ENCODE data around the gene NAV1.

The NAV1 gene

DNA sequence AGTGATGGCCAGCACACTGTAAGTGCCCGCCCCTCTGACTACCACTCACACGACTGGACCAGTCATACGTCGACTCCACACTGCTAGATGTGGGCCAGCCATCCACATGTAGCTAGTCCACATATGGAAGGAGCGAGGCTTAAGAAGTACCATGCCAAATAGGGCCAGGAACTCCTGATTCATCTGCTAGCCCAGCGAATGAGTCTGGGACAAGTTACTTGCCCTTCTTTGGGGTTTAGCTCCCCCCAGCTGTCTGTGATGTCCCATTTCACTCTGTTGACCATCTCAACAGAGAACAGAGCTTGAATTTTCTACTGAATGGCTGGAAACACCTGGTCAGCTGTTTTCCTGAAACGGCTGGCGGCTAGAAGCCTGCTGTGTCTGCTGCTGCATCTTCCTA is 37.8 kb upstream of the NAV1 start:
- DNase-seq (ENCODE audit: low spot score) (no peak), ATAC-seq (ENCODE audit: low read depth) (no peak)
- TF ChIP-seq, protein P1, sequence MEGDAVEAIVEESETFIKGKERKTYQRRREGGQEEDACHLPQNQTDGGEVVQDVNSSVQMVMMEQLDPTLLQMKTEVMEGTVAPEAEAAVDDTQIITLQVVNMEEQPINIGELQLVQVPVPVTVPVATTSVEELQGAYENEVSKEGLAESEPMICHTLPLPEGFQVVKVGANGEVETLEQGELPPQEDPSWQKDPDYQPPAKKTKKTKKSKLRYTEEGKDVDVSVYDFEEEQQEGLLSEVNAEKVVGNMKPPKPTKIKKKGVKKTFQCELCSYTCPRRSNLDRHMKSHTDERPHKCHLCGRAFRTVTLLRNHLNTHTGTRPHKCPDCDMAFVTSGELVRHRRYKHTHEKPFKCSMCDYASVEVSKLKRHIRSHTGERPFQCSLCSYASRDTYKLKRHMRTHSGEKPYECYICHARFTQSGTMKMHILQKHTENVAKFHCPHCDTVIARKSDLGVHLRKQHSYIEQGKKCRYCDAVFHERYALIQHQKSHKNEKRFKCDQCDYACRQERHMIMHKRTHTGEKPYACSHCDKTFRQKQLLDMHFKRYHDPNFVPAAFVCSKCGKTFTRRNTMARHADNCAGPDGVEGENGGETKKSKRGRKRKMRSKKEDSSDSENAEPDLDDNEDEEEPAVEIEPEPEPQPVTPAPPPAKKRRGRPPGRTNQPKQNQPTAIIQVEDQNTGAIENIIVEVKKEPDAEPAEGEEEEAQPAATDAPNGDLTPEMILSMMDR (IDR thresholded peaks at IDR 0.05; ENCODE audit: poor library complexity, severe bottlenecking), result no peak
- Histone ChIP-seq H3K4me1 (ENCODE audit: insufficient read depth, poor library complexity, severe bottlenecking) (peaks cover 46% of the 10 kb centered on the region), H3K27me3 (ENCODE audit: insufficient read depth, poor library complexity, severe bottlenecking) (no peaks in the 10 kb centered on the region), H3K4me3 (ENCODE audit: severe bottlenecking) (no peak overlapping the region), H3K9me3 (ENCODE audit: severe bottlenecking) (no peaks in the 10 kb centered on the region), H3K27ac (ENCODE audit: poor library complexity, severe bottlenecking) (peak overlapping the region; percentile 89), H3K36me3 (ENCODE audit: low read depth) (peaks cover 57% of the 10 kb centered on the region)

DNA sequence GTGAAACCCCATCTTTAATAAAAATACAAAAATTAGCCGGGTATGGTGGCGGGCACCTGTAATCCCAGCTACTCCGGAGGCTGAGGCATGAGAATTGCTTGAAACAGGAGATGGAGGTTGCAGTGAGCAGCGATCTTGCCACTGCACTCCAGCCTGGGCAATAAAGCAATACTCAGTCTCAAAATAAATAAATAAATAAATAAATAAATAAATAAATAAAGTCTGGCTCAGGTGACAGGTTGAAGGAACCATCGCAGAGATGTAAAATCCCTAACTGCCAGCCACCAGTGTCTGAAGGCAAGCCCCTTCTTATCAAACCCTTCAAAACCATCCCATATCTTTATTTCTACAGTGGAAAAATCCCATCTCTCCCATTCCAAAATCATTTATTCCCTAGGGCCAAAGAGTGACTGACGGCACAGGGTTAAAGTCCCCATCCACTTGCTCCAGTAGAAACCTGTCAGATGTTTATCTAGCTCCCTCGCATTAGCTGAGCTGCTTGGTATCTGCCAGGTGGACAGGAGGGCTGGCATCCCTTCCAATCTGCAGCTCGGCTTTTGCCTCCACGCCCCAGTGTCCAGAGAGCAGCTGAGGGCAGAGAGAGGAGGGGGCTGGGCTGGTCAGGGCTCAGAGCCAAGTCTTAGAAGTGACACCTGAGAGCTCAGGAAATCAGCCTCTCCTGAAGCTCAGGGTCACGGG is 37.0 kb upstream of the NAV1 start:
- DNase-seq (ENCODE audit: low spot score) (no peak), ATAC-seq (ENCODE audit: low read depth) (no peak)
- TF ChIP-seq, protein P1 (IDR thresholded peaks at IDR 0.05; ENCODE audit: poor library complexity, severe bottlenecking), result no peak
- Histone ChIP-seq H3K27ac (ENCODE audit: poor library complexity, severe bottlenecking) (peak overlapping the region; percentile 89), H3K4me3 (ENCODE audit: severe bottlenecking) (no peak overlapping the region), H3K27me3 (ENCODE audit: insufficient read depth, poor library complexity, severe bottlenecking) (no peaks in the 10 kb centered on the region), H3K4me1 (ENCODE audit: insufficient read depth, poor library complexity, severe bottlenecking) (peaks cover 38% of the 10 kb centered on the region), H3K36me3 (ENCODE audit: low read depth) (peaks cover 50% of the 10 kb centered on the region), H3K9me3 (ENCODE audit: severe bottlenecking) (no peaks in the 10 kb centered on the region)

DNA sequence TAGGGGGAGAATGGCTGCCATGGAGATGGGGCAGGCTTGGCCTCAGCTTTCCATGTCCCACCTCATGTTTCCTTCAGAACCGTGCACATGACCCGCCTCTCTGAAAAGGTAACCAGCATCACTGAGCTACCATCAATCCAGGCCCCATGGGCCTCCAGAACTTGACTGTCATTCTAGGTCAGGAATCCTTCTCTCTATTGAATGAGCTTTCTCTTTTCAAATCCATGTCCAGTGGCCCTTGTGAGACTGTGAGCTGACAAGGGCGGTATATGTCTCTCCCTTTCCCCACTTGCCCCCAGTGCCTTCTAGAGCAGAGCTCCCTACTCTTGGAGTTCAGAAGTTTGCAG is 36.4 kb upstream of the NAV1 start:
- ATAC-seq (ENCODE audit: low read depth), result no peak
- Histone ChIP-seq H3K27me3 (ENCODE audit: insufficient read depth, poor library complexity, severe bottlenecking) (no peaks in the 10 kb centered on the region), H3K4me1 (ENCODE audit: insufficient read depth, poor library complexity, severe bottlenecking) (peaks cover 37% of the 10 kb centered on the region), H3K4me3 (ENCODE audit: severe bottlenecking) (no peak overlapping the region), H3K27ac (ENCODE audit: poor library complexity, severe bottlenecking) (peak overlapping the region; percentile 89), H3K36me3 (ENCODE audit: low read depth) (peaks cover 47% of the 10 kb centered on the region), H3K9me3 (ENCODE audit: severe bottlenecking) (no peaks in the 10 kb centered on the region)
- TF ChIP-seq, protein P1 (IDR thresholded peaks at IDR 0.05; ENCODE audit: poor library complexity, severe bottlenecking), result no peak
- no peak for DNase-seq (ENCODE audit: low spot score)

DNA sequence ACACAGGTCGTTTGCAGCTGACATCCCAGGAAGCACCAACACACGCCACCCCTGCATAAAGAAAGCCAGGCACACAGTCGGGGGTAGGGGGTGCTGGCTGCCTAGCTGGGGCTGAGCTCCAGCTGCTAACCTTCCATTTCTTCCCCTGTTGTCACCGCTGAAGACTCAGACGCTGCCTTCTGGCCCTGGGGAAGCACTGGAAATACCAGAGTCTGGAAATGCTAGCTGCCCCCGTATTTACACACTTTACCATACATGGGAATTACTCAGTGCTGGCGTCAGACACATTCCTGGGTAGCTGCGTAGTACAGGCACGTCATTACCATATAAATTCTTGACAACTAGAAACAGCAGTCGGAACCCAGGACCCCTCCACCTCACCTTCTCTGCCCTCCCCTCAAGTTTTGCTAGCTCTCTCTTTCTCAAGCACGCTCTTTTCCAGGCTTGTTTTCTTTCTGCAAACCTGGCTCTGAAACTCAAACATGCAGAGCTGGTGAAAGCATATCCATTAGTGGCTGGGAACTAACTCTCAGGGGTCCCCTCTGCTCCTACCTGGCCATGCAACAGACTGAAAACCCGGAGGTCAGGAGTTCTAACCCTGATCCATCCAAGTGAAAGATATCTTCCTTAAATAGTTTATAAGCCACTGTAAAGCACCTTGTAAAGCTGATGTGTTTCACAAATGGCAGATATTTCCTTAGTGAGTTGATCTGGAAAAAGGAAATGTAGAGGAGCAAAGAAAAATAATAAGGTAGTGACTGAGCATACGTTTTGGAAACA is 35.3 kb upstream of the NAV1 start:
- ATAC-seq (ENCODE audit: low read depth) (peak; percentile 71), DNase-seq (ENCODE audit: low spot score) (peak; percentile 86)
- H3K27me3 ChIP-seq (ENCODE audit: insufficient read depth, poor library complexity, severe bottlenecking), result no peaks in the 10 kb centered on the region
- TF ChIP-seq, protein P1 (IDR thresholded peaks at IDR 0.05; ENCODE audit: poor library complexity, severe bottlenecking), result no peak
- H3K9me3 ChIP-seq (ENCODE audit: severe bottlenecking), result no peaks in the 10 kb centered on the region
- H3K27ac ChIP-seq (ENCODE audit: poor library complexity, severe bottlenecking), result peak overlapping the region; percentile 89
- H3K4me1 ChIP-seq (ENCODE audit: insufficient read depth, poor library complexity, severe bottlenecking), result peaks cover 37% of the 10 kb centered on the region
- H3K36me3 ChIP-seq (ENCODE audit: low read depth), result peaks cover 36% of the 10 kb centered on the region
- no peak overlapping the region for H3K4me3 ChIP-seq (ENCODE audit: severe bottlenecking)
